HepG2 (cell line): Measurements from ENCODE around the gene PRKCSH. TPM values are rescaled to one million over a fixed set of nuclear protein-coding genes. Genes with fewer than 3 reads are reported as not detected.

Experiments used
- ATAC-seq: fragments of 200-7000 bp; cut with Tn5 transposase; 3 replicates; pipeline ENCODE4 v1.9.1; 2020; ENCODE audit warnings: mild to moderate bottlenecking, moderate library complexity
- BruUV-seq: library from RNA; stranded (reverse); fragments of 400-500 nt; replicated peaks from 2 replicates; lab custom pipeline; 2021; lab: Mats Ljungman, UMichigan
- CTCF ChIA-PET: fragments of 300-600 bp; formaldehyde crosslinking; extraction: SDS; loops from one replicate; lab custom pipeline; 2021; ENCODE audit warnings: low total read pairs, inconsistent platforms, low intra/inter-chr PET ratio; lab: Yijun Ruan, JAX
- POLR2A ChIA-PET: fragments of 350-600 bp; sonication (Branson Sonifier 250); formaldehyde crosslinking; loops from one replicate; lab custom pipeline; 2020; ENCODE audit warnings: antibody characterized with exemption, inconsistent platforms; lab: Yijun Ruan, JAX
- DNase-seq: peaks from one replicate; pipeline ENCODE4 v3.0.0-alpha.2; 2015; ENCODE audit warnings: low spot score
- FAIRE-seq: peaks from 3 replicates; lab custom pipeline; 2011; peaks lifted over from hg19 to GRCh38; lab: Jason Lieb, UNC
- H2AFZ ChIP-seq: one replicate; pipeline ENCODE4 v1.6.1; 2011; ENCODE audit warnings: low read length, inconsistent platforms
- H3K27ac ChIP-seq: fragments of 300-600 bp; 3 replicates; pipeline ENCODE4 v1.8.0; 2011; ENCODE audit warnings: mixed run types, mild to moderate bottlenecking, mixed read lengths, low read length, inconsistent platforms; ENCODE audit not compliant: insufficient read depth; ENCODE audit errors: extremely low read length
- H3K27me3 ChIP-seq, 2 experiments: fragments of 200-600 bp in 1 of 2; 2 replicates in 1 of 2; 3 replicates in 1 of 2; pipeline versions ENCODE4 v1.6.0 to v1.8.0; 2011; ENCODE audit warnings: low read length in 2 of 2, mild to moderate bottlenecking in 2 of 2, moderate library complexity in 2 of 2, inconsistent platforms in 1 of 2; ENCODE audit not compliant: insufficient read depth in 2 of 2, control insufficient read depth in 1 of 2
- H3K36me3 ChIP-seq, 2 experiments: fragments of 200-600 bp in 1 of 2; replicated peaks in 1 of 2; 2 replicates in 1 of 2; 3 replicates in 1 of 2; pipeline versions ENCODE4 v1.5.1 to v1.8.0; 2011; ENCODE audit warnings: low read length in 2 of 2, inconsistent platforms in 1 of 2; ENCODE audit not compliant: insufficient read depth in 2 of 2, control insufficient read depth in 1 of 2
- H3K4me1 ChIP-seq: 2 replicates; pipeline ENCODE4 v1.5.1; 2012; ENCODE audit warnings: low read length, inconsistent platforms; ENCODE audit not compliant: insufficient read depth
- H3K4me2 ChIP-seq: 2 replicates; pipeline ENCODE4 v1.6.0; 2011; ENCODE audit warnings: low read depth, low read length, inconsistent platforms
- H3K4me3 ChIP-seq, 3 experiments: fragments of 200-600 bp in 1 of 3; sonication (generic), shearing (Covaris generic) in 1 of 3; replicated peaks in 1 of 3; 2 replicates each; pipeline ENCODE4 v1.5.1; 2011 to 2016; ENCODE audit warnings: low read length in 3 of 3, inconsistent platforms in 2 of 3, low read depth in 2 of 3, mild to moderate bottlenecking in 2 of 3, control low read depth in 1 of 3, mixed read lengths in 1 of 3; ENCODE audit not compliant: insufficient read depth in 1 of 3
- H3K79me2 ChIP-seq: one replicate; pipeline ENCODE4 v1.6.1; 2011; ENCODE audit warnings: low read length, inconsistent platforms; ENCODE audit not compliant: insufficient read depth
- H3K9ac ChIP-seq: 2 replicates; pipeline ENCODE4 v1.6.0; 2011; ENCODE audit warnings: mild to moderate bottlenecking, low read depth, low read length, inconsistent platforms; ENCODE audit not compliant: insufficient read depth
- H3K9me3 ChIP-seq: 2 replicates; pipeline ENCODE4 v1.5.1; 2012; ENCODE audit warnings: mild to moderate bottlenecking, low read length
- H4K20me1 ChIP-seq: 2 replicates; pipeline ENCODE4 v1.6.0; 2011; ENCODE audit warnings: inconsistent platforms, mild to moderate bottlenecking, low read length, moderate library complexity; ENCODE audit not compliant: insufficient read depth
- NFRKB ChIP-seq: fragments of 450-650 bp; IDR thresholded peaks from 2 replicates; pipeline ENCODE4 v1.6.1; 2017
- RBM39 ChIP-seq: fragments of 200-400 bp; formaldehyde crosslinking; IDR thresholded peaks from one replicate; pipeline ENCODE4 v1.6.1; 2018; ENCODE audit warnings: antibody characterized with exemption, mild to moderate bottlenecking, low read depth, low read length; ENCODE audit not compliant: poor library complexity, severe bottlenecking
- WGBS: methylation state at CpG from one replicate; pipeline ENCODE4 v1.1.6; 2017; ENCODE audit warnings: low lambda C conversion rate; 5-methylcytosine and 5-hydroxymethylcytosine counted together
- in situ Hi-C: cut with HindIII; loops from 2 replicates; pipeline ENCODE4 v1.10.0; 2017; ENCODE audit warnings: low pct_unique_long_range_greater_than_20kb; ENCODE audit not compliant: extremely low pct_ligation_motif_present
- intact Hi-C: fragments of 100-400 bp; cut with micrococcal nuclease; formaldehyde crosslinking; loops from one replicate; pipeline ENCODE4 v1.10.0; 2022; ENCODE audit not compliant: unreplicated experiment
- polyA plus RNA-seq, 8 experiments: library from polyadenylated mRNA; depleted of rRNA in 3 of 8; stranded (reverse) in 7 of 8; unstranded in 1 of 8; fragments of >200 nt; fragmentation: Illumina TruSeq in 4 of 8; extraction: Trizol in 4 of 8; gene quantifications; 2 replicates each; pipeline versions ENCODE4 v1.2.1 to v1.2.3, GENCODE V29; 2011 to 2016; ENCODE audit warnings: low read depth in 4 of 8, missing spikeins in 1 of 8, mixed read lengths in 1 of 8; ENCODE audit not compliant: insufficient read depth in 1 of 8
- total RNA-seq, 5 experiments: library from RNA; depleted of rRNA; stranded (reverse); fragments of >200 nt; fragmentation: Illumina TruSeq; extraction: Trizol; gene quantifications; 2 replicates each; pipeline ENCODE4 v1.2.3, GENCODE V29; 2016; ENCODE audit warnings: low read depth in 1 of 5
- TF ChIP-seq, protein P1 (sequence below): sonication (generic); formaldehyde crosslinking; IDR thresholded peaks from 2 replicates; pipeline ENCODE4; 2020; ENCODE audit warnings: missing genetic modification reagents, mild to moderate bottlenecking, borderline replicate concordance

Gene PRKCSH
- total and polyA plus RNA-seq, 2 of the 13 experiments (the other 11 are each of a cell fraction or from before 2014, with no cell fraction given): 85.1 to 125 TPM

DNA sequence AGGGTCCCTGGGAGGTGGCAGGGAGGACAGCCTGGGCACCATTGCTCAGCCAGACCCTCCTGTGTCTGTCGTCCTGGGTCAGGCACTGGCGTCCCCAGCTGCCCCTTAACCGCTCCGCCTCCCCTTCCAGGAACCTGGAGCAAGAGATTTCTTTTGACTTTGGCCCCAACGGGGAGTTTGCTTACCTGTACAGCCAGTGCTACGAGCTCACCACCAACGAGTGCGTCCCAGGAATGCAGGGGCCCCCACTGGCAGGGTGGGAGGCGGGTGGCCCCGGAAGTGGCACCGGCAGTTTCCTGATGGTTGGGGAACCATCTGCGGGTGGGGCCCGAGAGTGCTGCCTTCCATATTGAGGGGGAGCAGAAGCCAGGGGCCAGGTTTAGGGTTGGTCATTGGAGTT lies 13.0 kb downstream of the PRKCSH start:
- no peaks in the 10 kb centered on the region for H3K79me2 ChIP-seq
- ATAC-seq (no peak), FAIRE-seq (no peak), DNase-seq (no peak)
- H3K9ac ChIP-seq: no peak overlapping the region
- no peak overlapping the region for H3K4me2 ChIP-seq
- H3K27me3 ChIP-seq: no peaks in the 10 kb centered on the region
- 93% methylated on average over 2 of the region's 13 CpGs for WGBS
- H3K27ac ChIP-seq: no peak overlapping the region
- no peak overlapping the region for H2AFZ ChIP-seq
- POLR2A ChIA-PET: interaction anchor here (1.4 kb wide), 1 partner anchor 73 kb away, joined by 3 read pairs; no protein-coding TSS in a partner anchor
- TF ChIP-seq, protein P1, sequence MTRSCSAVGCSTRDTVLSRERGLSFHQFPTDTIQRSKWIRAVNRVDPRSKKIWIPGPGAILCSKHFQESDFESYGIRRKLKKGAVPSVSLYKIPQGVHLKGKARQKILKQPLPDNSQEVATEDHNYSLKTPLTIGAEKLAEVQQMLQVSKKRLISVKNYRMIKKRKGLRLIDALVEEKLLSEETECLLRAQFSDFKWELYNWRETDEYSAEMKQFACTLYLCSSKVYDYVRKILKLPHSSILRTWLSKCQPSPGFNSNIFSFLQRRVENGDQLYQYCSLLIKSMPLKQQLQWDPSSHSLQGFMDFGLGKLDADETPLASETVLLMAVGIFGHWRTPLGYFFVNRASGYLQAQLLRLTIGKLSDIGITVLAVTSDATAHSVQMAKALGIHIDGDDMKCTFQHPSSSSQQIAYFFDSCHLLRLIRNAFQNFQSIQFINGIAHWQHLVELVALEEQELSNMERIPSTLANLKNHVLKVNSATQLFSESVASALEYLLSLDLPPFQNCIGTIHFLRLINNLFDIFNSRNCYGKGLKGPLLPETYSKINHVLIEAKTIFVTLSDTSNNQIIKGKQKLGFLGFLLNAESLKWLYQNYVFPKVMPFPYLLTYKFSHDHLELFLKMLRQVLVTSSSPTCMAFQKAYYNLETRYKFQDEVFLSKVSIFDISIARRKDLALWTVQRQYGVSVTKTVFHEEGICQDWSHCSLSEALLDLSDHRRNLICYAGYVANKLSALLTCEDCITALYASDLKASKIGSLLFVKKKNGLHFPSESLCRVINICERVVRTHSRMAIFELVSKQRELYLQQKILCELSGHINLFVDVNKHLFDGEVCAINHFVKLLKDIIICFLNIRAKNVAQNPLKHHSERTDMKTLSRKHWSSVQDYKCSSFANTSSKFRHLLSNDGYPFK (CRISPR knock-in tag): no peak
- TF ChIP-seq NFRKB (no peak), RBM39 (no peak)
- H3K4me3 ChIP-seq: no peak overlapping the region
- no TSS peak for BruUV-seq
- in situ Hi-C loops: no loop called here
- H3K9me3 ChIP-seq: no peaks in the 10 kb centered on the region
- peaks cover 7% of the 10 kb centered on the region for H3K4me1 ChIP-seq
- intact Hi-C loops: loop anchor here (10.0 kb wide), 1 partner anchor 154 kb away; the partner anchor contains the start of gene TSPAN16
- CTCF ChIA-PET: no interaction called here
- peaks cover 6% of the 10 kb centered on the region; the same call in 1 of the 2 replicates for H4K20me1 ChIP-seq
- peaks cover 17 to 41% of the 10 kb centered on the region in 2 experiments; a peak in 4 of 5 replicates for H3K36me3 ChIP-seq
